Measurements from ENCODE around the gene EPHB1. TPM values are rescaled to one million over a fixed set of nuclear protein-coding genes. Genes with fewer than 3 reads are reported as not detected.

EPHB1 gene
- polyA plus RNA-seq, 3 donors = 0.06 to 0.55 TPM; not detected in 1

GRCh38 chr3:134927599-134927998 is 132.5 kb downstream of the EPHB1 start:
- Histone ChIP-seq H3K27me3 (ENCODE audit: control insufficient read depth in 2 of 2, insufficient read depth in 2 of 2, low read length in 2 of 2) (no peaks in the 10 kb centered on the region), H3K4me3 (replicated peaks in 1 of 3; ENCODE audit: low read depth in 2 of 3, low read length in 3 of 3) (no peak overlapping the region), H3K79me2 (ENCODE audit: insufficient read depth, low read length) (no peaks in the 10 kb centered on the region), H4K20me1 (ENCODE audit: insufficient read depth, low read length) (no peaks in the 10 kb centered on the region), H3K9ac (ENCODE audit: insufficient read depth, low read length, poor library complexity, severe bottlenecking) (no peak overlapping the region), H3K9me3 (replicated peaks in 1 of 2; ENCODE audit: control insufficient read depth in 1 of 2, insufficient read depth in 1 of 2, low read length in 2 of 2) (peaks cover 7 to 9% of the 10 kb centered on the region in 2 donors), H3K27ac (ENCODE audit: low read depth in 1 of 2, low read length in 2 of 2) (no peak overlapping the region), H3K4me2 (replicated peaks; ENCODE audit: extremely low read depth, low read length, poor library complexity, severe bottlenecking) (no peak overlapping the region), H3K4me1 (ENCODE audit: control insufficient read depth in 1 of 2, insufficient read depth in 2 of 2, low read length in 2 of 2) (peaks cover 0 to 4% of the 10 kb centered on the region in 2 donors), H3K36me3 (replicated peaks in 1 of 2; ENCODE audit: control insufficient read depth in 1 of 2, insufficient read depth in 2 of 2, low read length in 2 of 2) (no peaks in the 10 kb centered on the region), H2AFZ (ENCODE audit: insufficient read depth, low read depth, low read length, poor library complexity, severe bottlenecking) (no peak overlapping the region)
- peaks cover 4 to 22% (median 14%) of the 10 kb centered on the region in 7 donors for H3K9me3 Mint-ChIP-seq
- WGBS (ENCODE audit: insufficient coverage) = no CpG with 5 or more reads among the region's 1 CpG
- peak overlapping the region in 1 of 7 donors; percentile 54 for H3K27ac Mint-ChIP-seq
- intact Hi-C loops (cut with micrococcal nuclease) = no loop called here
- H3K4me3 Mint-ChIP-seq = no peak overlapping the region
- peaks cover 0 to 2% of the 10 kb centered on the region in 2 donors for H3K36me3 Mint-ChIP-seq
- H3K27me3 Mint-ChIP-seq (ENCODE audit: low read depth in 3 of 3) = peaks cover 0 to 1% (median 0%) of the 10 kb centered on the region in 3 donors
- H3K4me1 Mint-ChIP-seq = peaks cover 4% of the 10 kb centered on the region
- no peak for TF ChIP-seq CTCF (IDR thresholded peaks at IDR 0.05)
- no peak for DNase-seq

GRCh38 chr3:134928392-134928791 is 133.3 kb downstream of the EPHB1 start:
- Histone ChIP-seq H3K36me3 (replicated peaks in 1 of 2; ENCODE audit: control insufficient read depth in 1 of 2, insufficient read depth in 2 of 2, low read length in 2 of 2) (no peaks in the 10 kb centered on the region), H3K27me3 (ENCODE audit: control insufficient read depth in 2 of 2, insufficient read depth in 2 of 2, low read length in 2 of 2) (no peaks in the 10 kb centered on the region), H3K79me2 (ENCODE audit: insufficient read depth, low read length) (no peaks in the 10 kb centered on the region), H3K4me3 (replicated peaks in 1 of 3; ENCODE audit: low read depth in 2 of 3, low read length in 3 of 3) (no peak overlapping the region), H3K4me2 (replicated peaks; ENCODE audit: extremely low read depth, low read length, poor library complexity, severe bottlenecking) (no peak overlapping the region), H2AFZ (ENCODE audit: insufficient read depth, low read depth, low read length, poor library complexity, severe bottlenecking) (no peak overlapping the region), H3K4me1 (ENCODE audit: control insufficient read depth in 1 of 2, insufficient read depth in 2 of 2, low read length in 2 of 2) (peaks cover 0 to 4% of the 10 kb centered on the region in 2 donors), H4K20me1 (ENCODE audit: insufficient read depth, low read length) (no peaks in the 10 kb centered on the region), H3K9me3 (replicated peaks in 1 of 2; ENCODE audit: control insufficient read depth in 1 of 2, insufficient read depth in 1 of 2, low read length in 2 of 2) (peaks cover 6 to 7% of the 10 kb centered on the region in 2 donors), H3K27ac (ENCODE audit: low read depth in 1 of 2, low read length in 2 of 2) (no peak overlapping the region), H3K9ac (ENCODE audit: insufficient read depth, low read length, poor library complexity, severe bottlenecking) (no peak overlapping the region)
- intact Hi-C loops (cut with micrococcal nuclease) = no loop called here
- Mint-ChIP-seq H3K36me3 (no peaks in the 10 kb centered on the region), H3K4me3 (no peak overlapping the region), H3K9me3 (peaks cover 4 to 22% (median 12%) of the 10 kb centered on the region in 7 donors), H3K27ac (no peak overlapping the region), H3K4me1 (peaks cover 4% of the 10 kb centered on the region), H3K27me3 (ENCODE audit: low read depth in 3 of 3) (peaks cover 0 to 1% (median 0%) of the 10 kb centered on the region in 3 donors)
- no peak for DNase-seq
- WGBS (ENCODE audit: insufficient coverage) = 78% methylated on average over 5 of the region's 6 CpGs
- no peak for TF ChIP-seq CTCF (IDR thresholded peaks at IDR 0.05)
